HepG2 (cell line): ENCODE data around the gene PLAC9. TPM values are rescaled to one million over a fixed set of nuclear protein-coding genes. Genes with fewer than 3 reads are reported as not detected.

Experiments used
- CEBPB ChIP-seq: IDR thresholded peaks from 2 replicates; pipeline ENCODE4 v1.6.1; 2011; ENCODE audit warnings: low read depth, low read length, improper control_type of control experiment, borderline replicate concordance
- EZH2 ChIP-seq: conservative IDR thresholded peaks from 2 replicates; pipeline ENCODE4 v1.6.1; 2012; ENCODE audit warnings: mild to moderate bottlenecking, low read depth, low read length, moderate library complexity
- GATA4 ChIP-seq: sonication (generic); IDR thresholded peaks from 2 replicates; pipeline ENCODE4 v1.6.1; 2016; ENCODE audit warnings: antibody characterized with exemption, low read depth, borderline replicate concordance
- GZF1 ChIP-seq: sonication (generic); formaldehyde crosslinking; IDR thresholded peaks from 2 replicates; pipeline ENCODE4 v1.5.1; 2020; ENCODE audit warnings: mild to moderate bottlenecking, missing genetic modification reagents
- HNRNPLL ChIP-seq: fragments of 200-400 bp; formaldehyde crosslinking; IDR thresholded peaks from 2 replicates; pipeline ENCODE4 v1.6.1; 2017; ENCODE audit warnings: mild to moderate bottlenecking, low read depth, low read length; ENCODE audit not compliant: poor library complexity, severe bottlenecking
- IRF2 ChIP-seq: IDR thresholded peaks from 2 replicates; pipeline ENCODE4 v1.6.1; 2018; ENCODE audit warnings: missing genetic modification reagents, missing compliant biosample characterization
- MAZ ChIP-seq, 2 experiments: sonication (generic) in 1 of 2; formaldehyde crosslinking in 1 of 2; IDR thresholded peaks; 2 replicates each; pipeline versions ENCODE4 v1.5.0 to v1.6.1; 2012 to 2020; ENCODE audit warnings: low read depth in 2 of 2, mild to moderate bottlenecking in 2 of 2, borderline replicate concordance in 1 of 2, improper control_type of control experiment in 1 of 2, low read length in 1 of 2, missing genetic modification reagents in 1 of 2, moderate library complexity in 1 of 2
- NR2F2 ChIP-seq: IDR thresholded peaks from 2 replicates; pipeline ENCODE4 v1.6.1; 2012; ENCODE audit warnings: low read depth, inconsistent platforms, borderline replicate concordance
- ZBTB37 ChIP-seq: sonication (generic); formaldehyde crosslinking; IDR thresholded peaks from 2 replicates; pipeline ENCODE4 v1.4.0; 2020; ENCODE audit warnings: mild to moderate bottlenecking, missing genetic modification reagents
- ZNF143 ChIP-seq: sonication (generic); formaldehyde crosslinking; IDR thresholded peaks from 2 replicates; pipeline ENCODE4 v1.4.0; 2020; ENCODE audit warnings: missing genetic modification reagents
- ZNF20 ChIP-seq: sonication (generic); formaldehyde crosslinking; IDR thresholded peaks from 2 replicates; pipeline ENCODE4 v1.4.0; 2020; ENCODE audit warnings: mild to moderate bottlenecking, moderate library complexity, missing genetic modification reagents
- ZNF274 ChIP-seq: sonication (generic); formaldehyde crosslinking; IDR thresholded peaks from 2 replicates; pipeline ENCODE4 v1.5.1; 2020; ENCODE audit warnings: mild to moderate bottlenecking, missing genetic modification reagents
- ZNF768 ChIP-seq: sonication (generic); formaldehyde crosslinking; IDR thresholded peaks from 2 replicates; pipeline ENCODE4 v1.4.0; 2020; ENCODE audit warnings: missing genetic modification reagents
- polyA plus RNA-seq, 8 experiments: library from polyadenylated mRNA; depleted of rRNA in 3 of 8; stranded (reverse) in 7 of 8; unstranded in 1 of 8; fragments of >200 nt; fragmentation: Illumina TruSeq in 4 of 8; extraction: Trizol in 4 of 8; gene quantifications; 2 replicates each; pipeline versions ENCODE4 v1.2.1 to v1.2.3, GENCODE V29; 2011 to 2016; ENCODE audit warnings: low read depth in 4 of 8, missing spikeins in 1 of 8, mixed read lengths in 1 of 8; ENCODE audit not compliant: insufficient read depth in 1 of 8
- total RNA-seq, 5 experiments: library from RNA; depleted of rRNA; stranded (reverse); fragments of >200 nt; fragmentation: Illumina TruSeq; extraction: Trizol; gene quantifications; 2 replicates each; pipeline ENCODE4 v1.2.3, GENCODE V29; 2016; ENCODE audit warnings: low read depth in 1 of 5
- TF ChIP-seq, protein P1 (sequence below): sonication (generic); formaldehyde crosslinking; IDR thresholded peaks from 2 replicates; pipeline ENCODE4 v1.8.1; 2022; ENCODE audit warnings: mild to moderate bottlenecking, missing genetic modification reagents
- TF ChIP-seq, protein P2 (sequence below): sonication (generic); formaldehyde crosslinking; IDR thresholded peaks from 2 replicates; pipeline ENCODE4 v1.5.1; 2020; ENCODE audit warnings: mild to moderate bottlenecking, missing genetic modification reagents, borderline replicate concordance

Gene PLAC9
- total and polyA plus RNA-seq, 2 of the 13 experiments (the other 11 are each of a cell fraction or from before 2014, with no cell fraction given) = not detected

- TF ChIP-seq GZF1 (CRISPR knock-in tag) (no peak), NR2F2 (no peak), EZH2 (peak; percentile 86; the same call in 1 of the 2 replicates), GATA4 (no peak), ZBTB37 (CRISPR knock-in tag) (no peak), ZNF768 (CRISPR knock-in tag) (peak; percentile 35; the same call in 1 of the 2 replicates), ZNF143 (CRISPR knock-in tag) (no peak), CEBPB (no peak), ZNF20 (no peak), MAZ (IDR thresholded peaks at IDR 0.05; ENCODE audit: borderline replicate concordance, low read depth, low read length) (no peak), MAZ (CRISPR knock-in tag; IDR thresholded peaks at IDR 0.05; ENCODE audit: low read depth) (no peak), IRF2 (CRISPR knock-in tag) (no peak), ZNF274 (CRISPR knock-in tag) (no peak), HNRNPLL (peak; percentile 21)
- TF ChIP-seq, protein P1, sequence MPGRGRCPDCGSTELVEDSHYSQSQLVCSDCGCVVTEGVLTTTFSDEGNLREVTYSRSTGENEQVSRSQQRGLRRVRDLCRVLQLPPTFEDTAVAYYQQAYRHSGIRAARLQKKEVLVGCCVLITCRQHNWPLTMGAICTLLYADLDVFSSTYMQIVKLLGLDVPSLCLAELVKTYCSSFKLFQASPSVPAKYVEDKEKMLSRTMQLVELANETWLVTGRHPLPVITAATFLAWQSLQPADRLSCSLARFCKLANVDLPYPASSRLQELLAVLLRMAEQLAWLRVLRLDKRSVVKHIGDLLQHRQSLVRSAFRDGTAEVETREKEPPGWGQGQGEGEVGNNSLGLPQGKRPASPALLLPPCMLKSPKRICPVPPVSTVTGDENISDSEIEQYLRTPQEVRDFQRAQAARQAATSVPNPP (CRISPR knock-in tag) = no peak
- TF ChIP-seq, protein P2, sequence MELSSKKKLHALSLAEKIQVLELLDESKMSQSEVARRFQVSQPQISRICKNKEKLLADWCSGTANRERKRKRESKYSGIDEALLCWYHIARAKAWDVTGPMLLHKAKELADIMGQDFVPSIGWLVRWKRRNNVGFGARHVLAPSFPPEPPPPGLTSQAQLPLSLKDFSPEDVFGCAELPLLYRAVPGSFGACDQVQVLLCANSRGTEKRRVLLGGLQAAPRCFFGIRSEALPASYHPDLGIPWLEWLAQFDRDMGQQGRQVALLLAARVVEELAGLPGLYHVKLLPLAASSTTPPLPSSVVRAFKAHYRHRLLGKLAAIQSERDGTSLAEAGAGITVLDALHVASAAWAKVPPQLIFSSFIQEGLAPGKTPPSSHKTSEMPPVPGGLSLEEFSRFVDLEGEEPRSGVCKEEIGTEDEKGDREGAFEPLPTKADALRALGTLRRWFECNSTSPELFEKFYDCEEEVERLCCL = no peak
These were observed at the start of gene PLAC9 (continued) for GRCh38 chr10:80132299-80133139.
